NOMO-1 (cell line): Measurements from ENCODE around the gene MAGEE1.

Source experiments
- DNase-seq, 2 experiments: peaks; one replicate each; lab custom pipeline; 2025; ENCODE audit not compliant: unreplicated experiment in 2 of 2; lab: John Stamatoyannopoulos, UW

Gene MAGEE1, protein sequence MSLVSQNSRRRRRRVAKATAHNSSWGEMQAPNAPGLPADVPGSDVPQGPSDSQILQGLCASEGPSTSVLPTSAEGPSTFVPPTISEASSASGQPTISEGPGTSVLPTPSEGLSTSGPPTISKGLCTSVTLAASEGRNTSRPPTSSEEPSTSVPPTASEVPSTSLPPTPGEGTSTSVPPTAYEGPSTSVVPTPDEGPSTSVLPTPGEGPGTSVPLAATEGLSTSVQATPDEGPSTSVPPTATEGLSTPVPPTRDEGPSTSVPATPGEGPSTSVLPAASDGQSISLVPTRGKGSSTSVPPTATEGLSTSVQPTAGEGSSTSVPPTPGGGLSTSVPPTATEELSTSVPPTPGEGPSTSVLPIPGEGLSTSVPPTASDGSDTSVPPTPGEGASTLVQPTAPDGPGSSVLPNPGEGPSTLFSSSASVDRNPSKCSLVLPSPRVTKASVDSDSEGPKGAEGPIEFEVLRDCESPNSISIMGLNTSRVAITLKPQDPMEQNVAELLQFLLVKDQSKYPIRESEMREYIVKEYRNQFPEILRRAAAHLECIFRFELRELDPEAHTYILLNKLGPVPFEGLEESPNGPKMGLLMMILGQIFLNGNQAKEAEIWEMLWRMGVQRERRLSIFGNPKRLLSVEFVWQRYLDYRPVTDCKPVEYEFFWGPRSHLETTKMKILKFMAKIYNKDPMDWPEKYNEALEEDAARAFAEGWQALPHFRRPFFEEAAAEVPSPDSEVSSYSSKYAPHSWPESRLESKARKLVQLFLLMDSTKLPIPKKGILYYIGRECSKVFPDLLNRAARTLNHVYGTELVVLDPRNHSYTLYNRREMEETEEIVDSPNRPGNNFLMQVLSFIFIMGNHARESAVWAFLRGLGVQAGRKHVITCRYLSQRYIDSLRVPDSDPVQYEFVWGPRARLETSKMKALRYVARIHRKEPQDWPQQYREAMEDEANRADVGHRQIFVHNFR

GRCh38 chrX:76427560-76428242 lies at the start of gene MAGEE1:
Gene MAGEE1 (plus strand): TSS chrX:76427710. CDS start chrX:76427931, 221 bp downstream.
- DNase-seq, result peak; percentile 23 to 25

DNA sequence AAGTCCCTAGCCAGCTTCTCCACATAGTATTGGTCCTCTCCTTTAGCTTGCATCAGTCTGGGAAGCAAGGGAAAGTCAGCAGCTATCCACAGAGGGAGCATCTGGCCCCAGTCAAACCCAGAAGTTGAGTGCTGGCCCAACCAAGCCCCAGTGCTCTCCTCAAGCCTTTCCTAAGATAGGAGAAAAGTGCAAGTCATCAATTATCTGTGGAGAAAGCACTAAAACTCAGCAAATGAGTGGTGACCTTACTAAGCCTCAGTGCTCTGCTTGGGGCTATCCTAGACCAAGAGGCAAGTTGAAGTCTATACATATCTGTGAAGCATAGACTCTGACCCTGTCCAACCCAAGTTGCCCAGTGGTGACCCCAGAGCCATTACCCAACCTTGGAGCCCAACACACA lies 28.5 kb upstream of the MAGEE1 start:
- DNase-seq, result no peak

DNA sequence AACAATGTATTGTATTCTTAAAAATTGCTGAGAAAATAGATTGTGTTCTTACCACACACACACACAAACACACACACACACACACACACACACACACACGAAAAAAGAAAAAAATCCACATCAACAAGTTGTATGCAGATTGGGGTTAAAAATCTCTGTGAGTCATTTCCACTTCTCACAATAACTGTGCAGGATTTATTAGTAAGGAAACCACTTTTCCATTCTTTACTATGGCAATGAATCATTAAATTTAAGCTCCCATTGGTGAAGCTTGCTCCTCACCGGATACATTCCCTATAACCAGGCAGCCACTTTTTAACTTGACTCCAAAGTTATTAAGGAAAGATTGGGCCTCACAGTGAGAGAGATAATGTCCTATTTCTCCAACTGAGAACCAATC lies 19.7 kb upstream of the MAGEE1 start:
- DNase-seq, result no peak

- DNase-seq, result no peak
These were observed 7.3 kb upstream of the MAGEE1 start for GRCh38 chrX:76420237-76420636.

DNA sequence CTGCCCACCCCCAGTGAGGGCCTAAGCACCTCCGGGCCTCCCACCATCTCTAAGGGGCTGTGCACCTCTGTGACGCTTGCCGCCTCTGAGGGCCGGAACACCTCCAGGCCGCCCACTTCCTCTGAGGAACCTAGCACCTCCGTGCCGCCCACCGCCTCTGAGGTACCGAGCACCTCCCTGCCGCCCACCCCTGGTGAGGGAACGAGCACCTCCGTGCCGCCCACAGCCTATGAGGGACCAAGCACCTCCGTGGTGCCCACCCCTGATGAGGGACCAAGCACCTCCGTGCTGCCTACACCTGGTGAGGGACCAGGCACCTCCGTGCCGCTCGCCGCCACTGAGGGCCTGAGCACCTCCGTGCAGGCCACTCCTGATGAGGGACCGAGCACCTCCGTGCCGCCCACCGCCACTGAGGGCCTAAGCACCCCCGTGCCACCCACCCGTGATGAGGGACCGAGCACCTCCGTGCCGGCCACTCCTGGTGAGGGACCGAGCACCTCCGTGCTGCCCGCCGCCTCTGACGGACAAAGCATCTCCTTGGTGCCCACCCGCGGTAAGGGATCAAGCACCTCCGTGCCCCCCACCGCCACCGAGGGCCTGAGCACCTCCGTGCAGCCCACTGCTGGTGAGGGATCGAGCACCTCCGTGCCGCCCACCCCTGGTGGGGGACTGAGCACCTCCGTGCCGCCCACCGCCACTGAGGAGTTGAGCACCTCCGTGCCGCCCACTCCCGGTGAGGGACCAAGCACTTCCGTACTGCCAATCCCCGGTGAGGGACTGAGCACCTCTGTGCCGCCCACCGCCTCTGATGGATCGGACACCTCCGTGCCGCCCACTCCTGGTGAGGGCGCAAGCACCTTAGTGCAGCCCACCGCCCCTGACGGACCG lies 977 bp downstream of the MAGEE1 start:
- no peak for DNase-seq

- DNase-seq, result no peak
These were observed 5.7 kb downstream of the MAGEE1 start for GRCh38 chrX:76433219-76433618.

- no peak for DNase-seq
These were observed 6.7 kb downstream of the MAGEE1 start for GRCh38 chrX:76434103-76434741.

GRCh38 chrX:76439188-76439587 lies 11.7 kb downstream of the MAGEE1 start:
- no peak for DNase-seq

DNA sequence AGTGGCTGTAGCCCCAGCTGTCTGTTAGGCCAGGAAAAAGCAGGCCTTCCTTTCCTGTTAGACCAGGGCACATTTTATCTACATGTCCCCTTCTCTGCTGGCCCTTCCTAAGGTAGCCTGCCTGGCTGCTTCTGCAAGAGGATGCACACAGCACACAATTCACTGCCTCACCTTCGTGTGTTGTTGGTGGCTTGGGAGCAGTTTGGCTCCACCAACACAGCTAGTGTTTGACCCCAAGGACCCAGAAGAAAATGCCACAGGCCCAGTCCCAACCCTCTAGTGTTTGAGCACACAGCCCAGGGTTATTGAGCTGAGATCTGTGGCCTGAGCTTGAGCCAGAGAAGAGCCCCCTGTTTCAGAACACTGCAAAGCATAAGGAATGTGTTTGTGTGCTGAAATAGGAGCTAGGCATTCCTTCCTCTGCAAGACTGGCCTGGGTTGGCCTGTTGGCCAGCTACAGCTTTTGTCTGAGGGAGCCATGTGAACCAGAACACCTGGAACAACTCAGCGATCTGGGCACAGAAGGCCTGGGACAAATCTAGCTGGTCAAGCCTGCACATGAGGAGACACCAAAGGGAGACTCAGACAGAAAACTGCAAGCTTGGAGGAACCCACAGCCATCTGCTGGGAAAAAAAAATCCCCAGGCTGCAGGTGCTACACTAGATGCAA lies 26.4 kb downstream of the MAGEE1 start:
- no peak for DNase-seq

- DNase-seq, result no peak
These were observed 27.0 kb downstream of the MAGEE1 start for GRCh38 chrX:76454456-76454927.

- DNase-seq, result no peak
These were observed 49.8 kb downstream of the MAGEE1 start for GRCh38 chrX:76477353-76477752.
